ENCODE results near the gene LRFN5. TPM values are rescaled to one million over a fixed set of nuclear protein-coding genes. Genes with fewer than 3 reads are reported as not detected.

LRFN5 gene
- total RNA-seq, 4 donors from 2014 or later, result 2.9 to 9.3 (median 5.0) TPM

GRCh38 chr14:41650802-41651201, 44.1 kb downstream of the LRFN5 start:
- Histone ChIP-seq H3K4me3 (no peak overlapping the region), H3K27ac (no peak overlapping the region), H3K27me3 (no peaks in the 10 kb centered on the region), H3K4me1 (no peaks in the 10 kb centered on the region), H3K9me3 (no peaks in the 10 kb centered on the region), H3K36me3 (no peaks in the 10 kb centered on the region)
- TF ChIP-seq POLR2A (IDR thresholded peaks at IDR 0.05), result no peak
- no peak for TF ChIP-seq CTCF (IDR thresholded peaks at IDR 0.05)
- no peak for TF ChIP-seq EP300 (IDR thresholded peaks at IDR 0.05)
- no peak for TF ChIP-seq POLR2AphosphoS5 (IDR thresholded peaks at IDR 0.05)
- no peak for ATAC-seq
- 58 to 85% methylated on average over 1 of the region's 1 CpG for WGBS, 2 donors (ENCODE audit: low coverage in 1 of 2)

DNA sequence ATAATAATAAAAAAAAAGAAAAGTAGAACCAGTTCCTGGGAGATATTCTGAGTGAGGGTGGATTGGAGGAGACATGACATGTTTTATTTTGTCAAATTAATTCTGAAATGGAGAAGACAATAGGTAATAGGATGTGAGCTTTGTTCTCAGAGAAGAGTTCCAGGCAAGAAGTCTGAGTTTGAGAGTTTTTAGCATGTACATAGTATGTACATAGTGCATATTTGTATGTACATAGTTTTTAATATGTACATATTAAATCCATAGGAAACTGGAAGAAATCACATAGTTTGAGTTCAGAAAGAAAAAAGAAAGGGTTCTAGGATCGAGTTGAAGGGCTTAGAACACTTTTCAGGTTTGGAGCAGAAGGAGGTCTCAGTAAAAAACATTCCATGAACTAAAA, 47.5 kb downstream of the LRFN5 start:
- Histone ChIP-seq H3K4me1 (no peaks in the 10 kb centered on the region), H3K27ac (no peak overlapping the region), H3K27me3 (no peaks in the 10 kb centered on the region), H3K9me3 (no peaks in the 10 kb centered on the region), H3K36me3 (no peaks in the 10 kb centered on the region), H3K4me3 (no peak overlapping the region)
- no peak for ATAC-seq
- 65 to 72% methylated on average over 1 of the region's 1 CpG for WGBS, 2 donors (ENCODE audit: low coverage in 1 of 2)
- TF ChIP-seq EP300 (IDR thresholded peaks at IDR 0.05) (no peak), POLR2AphosphoS5 (IDR thresholded peaks at IDR 0.05) (no peak), POLR2A (IDR thresholded peaks at IDR 0.05) (no peak), CTCF (IDR thresholded peaks at IDR 0.05) (no peak)

- Histone ChIP-seq H3K4me3 (no peak overlapping the region), H3K27ac (no peak overlapping the region), H3K9me3 (no peaks in the 10 kb centered on the region), H3K27me3 (no peaks in the 10 kb centered on the region), H3K36me3 (no peaks in the 10 kb centered on the region), H3K4me1 (no peaks in the 10 kb centered on the region)
- ATAC-seq, result no peak
- TF ChIP-seq CTCF (IDR thresholded peaks at IDR 0.05), result no peak
- no peak for TF ChIP-seq POLR2A (IDR thresholded peaks at IDR 0.05)
- no peak for TF ChIP-seq POLR2AphosphoS5 (IDR thresholded peaks at IDR 0.05)
- TF ChIP-seq EP300 (IDR thresholded peaks at IDR 0.05), result no peak
- WGBS, 2 donors (ENCODE audit: low coverage in 1 of 2), result 93% methylated on average over 3 of the region's 3 CpGs
These were observed 56.2 kb downstream of the LRFN5 start for GRCh38 chr14:41662780-41663472.

GRCh38 chr14:41663473-41663850, 56.8 kb downstream of the LRFN5 start:
- H3K27me3 ChIP-seq, result no peaks in the 10 kb centered on the region
- H3K27ac ChIP-seq, result no peak overlapping the region
- no peak overlapping the region for H3K4me3 ChIP-seq
- H3K36me3 ChIP-seq, result no peaks in the 10 kb centered on the region
- no peak for TF ChIP-seq POLR2A (IDR thresholded peaks at IDR 0.05)
- TF ChIP-seq POLR2AphosphoS5 (IDR thresholded peaks at IDR 0.05), result no peak
- no peaks in the 10 kb centered on the region for H3K4me1 ChIP-seq
- no peak for ATAC-seq
- H3K9me3 ChIP-seq, result no peaks in the 10 kb centered on the region
- 10 to 31% methylated on average over 2 of the region's 2 CpGs for WGBS, 2 donors (ENCODE audit: low coverage in 1 of 2)

DNA sequence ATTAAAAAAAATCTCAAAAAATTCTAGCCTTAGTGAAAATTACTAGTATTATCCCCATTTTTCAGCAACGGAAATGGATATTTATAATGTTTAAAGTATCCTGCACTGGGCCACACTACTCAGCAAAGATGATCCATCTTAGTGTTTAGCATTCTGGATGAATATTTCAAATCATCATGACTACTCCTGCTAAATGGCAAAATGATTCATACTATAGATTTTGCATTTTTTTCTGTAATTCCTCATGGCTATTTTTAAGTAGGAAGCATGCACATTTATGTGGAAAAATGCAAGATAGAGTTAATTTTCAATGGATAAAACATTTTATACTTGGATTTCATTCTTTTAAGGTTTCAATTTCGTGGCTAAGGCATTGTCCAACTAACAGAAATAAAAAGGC, 59.6 kb downstream of the LRFN5 start:
- WGBS, 2 donors (ENCODE audit: low coverage in 1 of 2), result 55 to 72% methylated on average over 2 of the region's 2 CpGs
- Histone ChIP-seq H3K4me3 (no peak overlapping the region), H3K9me3 (no peaks in the 10 kb centered on the region), H3K27me3 (no peaks in the 10 kb centered on the region), H3K27ac (no peak overlapping the region), H3K4me1 (no peaks in the 10 kb centered on the region), H3K36me3 (no peaks in the 10 kb centered on the region)
- no peak for TF ChIP-seq CTCF (IDR thresholded peaks at IDR 0.05)
- no peak for ATAC-seq
